GM12801 (cell line): ENCODE measurements around the gene TSC2.

ENCODE experiments used
- CTCF ChIP-seq: IDR thresholded peaks from one replicate; pipeline ENCODE4 v1.5.1; 2011; ENCODE audit warnings: control low read depth; ENCODE audit not compliant: insufficient read length; ENCODE audit errors: extremely low read depth

The TSC2 gene

GRCh38 chr16:2064368-2064945 is 16.7 kb downstream of the TSC2 start:
- TF ChIP-seq CTCF: no peak

DNA sequence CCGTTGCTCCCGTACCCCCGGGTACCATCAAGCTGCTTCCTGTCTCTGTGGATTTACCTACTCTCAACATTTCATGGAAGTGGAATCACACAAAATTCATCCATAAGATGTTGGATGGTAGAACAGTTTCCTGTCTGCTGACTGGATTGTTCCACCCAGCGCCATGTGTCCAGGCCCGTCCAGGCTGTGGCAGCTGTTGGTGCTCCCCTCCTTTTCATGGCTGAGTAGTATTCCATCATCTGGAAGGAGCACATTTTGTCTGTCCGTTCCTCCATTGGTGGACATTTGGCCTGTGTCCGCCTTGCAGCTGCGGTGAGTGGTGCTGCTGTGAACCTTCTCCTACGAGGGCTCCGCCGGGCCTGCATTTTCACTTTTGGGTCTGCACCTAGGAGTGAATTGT is 18.4 kb downstream of the TSC2 start:
- no peak for TF ChIP-seq CTCF

- no peak for TF ChIP-seq CTCF
Observed at GRCh38 chr16:2070576-2071453, 23.0 kb downstream of the TSC2 start.

DNA sequence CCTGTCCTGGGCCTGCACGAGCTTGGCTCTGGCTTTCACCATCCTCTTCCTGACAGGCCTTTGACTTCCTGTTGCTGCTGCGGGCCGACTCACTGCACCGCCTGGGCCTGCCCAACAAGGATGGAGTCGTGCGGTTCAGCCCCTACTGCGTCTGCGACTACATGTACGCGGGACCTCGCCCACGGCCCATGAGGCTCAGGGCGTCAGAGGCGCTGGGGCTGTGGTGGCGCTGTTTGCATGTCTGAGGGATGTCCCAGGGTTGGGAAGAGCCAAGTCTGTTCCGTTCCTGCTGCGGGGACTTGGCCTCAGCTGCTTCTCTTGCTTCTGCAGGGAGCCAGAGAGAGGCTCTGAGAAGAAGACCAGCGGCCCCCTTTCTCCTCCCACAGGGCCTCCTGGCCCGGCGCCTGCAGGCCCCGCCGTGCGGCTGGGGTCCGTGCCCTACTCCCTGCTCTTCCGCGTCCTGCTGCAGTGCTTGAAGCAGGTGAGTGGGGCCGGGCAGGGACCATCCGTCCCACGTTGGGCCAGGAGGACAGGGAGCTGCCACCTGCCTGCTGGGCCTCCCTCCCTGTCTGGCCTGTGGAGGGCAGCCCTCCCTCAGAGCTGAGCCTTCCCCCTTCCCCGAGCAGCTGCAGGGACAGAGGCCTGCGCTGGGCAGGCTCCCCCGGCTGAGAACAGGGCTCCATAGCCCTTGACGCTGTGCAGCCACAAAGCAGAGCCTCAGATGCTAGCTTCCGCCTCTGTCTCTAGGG is 23.8 kb downstream of the TSC2 start:
- TF ChIP-seq CTCF: no peak

GRCh38 chr16:2072926-2073325 is 25.1 kb downstream of the TSC2 start:
- TF ChIP-seq CTCF: no peak

DNA sequence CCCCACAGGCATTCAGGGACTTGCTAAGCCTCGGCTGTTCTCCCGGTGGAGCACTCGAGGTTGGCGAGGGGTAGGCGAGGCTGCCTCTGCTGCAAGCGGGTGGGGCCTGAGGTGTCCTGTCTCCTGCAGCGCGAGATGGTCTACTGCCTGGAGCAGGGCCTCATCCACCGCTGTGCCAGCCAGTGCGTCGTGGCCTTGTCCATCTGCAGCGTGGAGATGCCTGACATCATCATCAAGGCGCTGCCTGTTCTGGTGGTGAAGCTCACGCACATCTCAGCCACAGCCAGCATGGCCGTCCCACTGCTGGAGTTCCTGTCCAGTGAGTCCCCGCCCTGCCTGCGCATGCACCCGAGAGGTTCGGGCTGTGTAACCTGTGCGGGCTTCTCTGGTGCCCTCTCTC is 26.3 kb downstream of the TSC2 start:
- TF ChIP-seq CTCF: no peak

DNA sequence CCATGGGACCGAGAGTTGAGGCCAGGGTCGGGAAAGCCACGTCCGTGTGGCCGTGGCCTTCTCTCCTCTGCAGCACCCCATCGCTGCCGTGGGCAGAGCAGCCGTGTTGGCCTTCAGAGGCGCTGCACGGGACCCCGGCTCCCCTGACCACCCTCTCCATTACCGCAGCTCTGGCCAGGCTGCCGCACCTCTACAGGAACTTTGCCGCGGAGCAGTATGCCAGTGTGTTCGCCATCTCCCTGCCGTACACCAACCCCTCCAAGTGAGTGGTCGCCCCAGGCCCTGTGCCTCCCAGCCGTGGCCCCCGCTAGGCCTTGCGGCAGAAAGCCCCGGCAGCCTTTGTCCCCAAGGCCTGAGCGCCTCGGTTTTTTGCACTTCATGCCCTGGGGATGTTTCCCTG is 27.8 kb downstream of the TSC2 start:
- TF ChIP-seq CTCF: no peak
